HG03469 (cell line): ENCODE results near the gene ACTR8.

Source experiments
- ATAC-seq: cut with Tn5 transposase; IDR thresholded peaks from one replicate; pipeline ENCODE4 v1.9.1; 2021; ENCODE audit warnings: mild to moderate bottlenecking, moderate library complexity, moderate number of reproducible peaks; ENCODE audit not compliant: unreplicated experiment

Gene ACTR8

DNA sequence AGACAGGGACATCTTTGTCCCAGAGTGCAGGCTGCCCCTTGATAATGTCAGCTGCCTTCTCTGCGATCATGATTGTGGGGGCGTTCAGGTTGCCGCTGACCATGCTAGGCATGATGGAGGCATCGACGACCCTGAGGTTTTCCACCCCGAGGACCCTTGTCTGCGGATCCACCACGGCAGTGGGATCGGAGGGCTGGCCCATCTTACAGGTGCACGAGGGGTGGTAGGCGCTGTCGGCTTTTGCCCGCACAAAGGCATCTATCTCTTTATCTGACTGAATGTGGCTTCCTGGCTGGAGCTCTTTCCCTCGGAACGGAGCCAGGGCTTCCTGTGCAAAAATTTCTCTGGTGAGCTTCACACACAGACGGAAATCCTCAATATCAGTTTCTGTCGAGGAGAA lies 64.1 kb downstream of the ACTR8 start:
- no peak for ATAC-seq

DNA sequence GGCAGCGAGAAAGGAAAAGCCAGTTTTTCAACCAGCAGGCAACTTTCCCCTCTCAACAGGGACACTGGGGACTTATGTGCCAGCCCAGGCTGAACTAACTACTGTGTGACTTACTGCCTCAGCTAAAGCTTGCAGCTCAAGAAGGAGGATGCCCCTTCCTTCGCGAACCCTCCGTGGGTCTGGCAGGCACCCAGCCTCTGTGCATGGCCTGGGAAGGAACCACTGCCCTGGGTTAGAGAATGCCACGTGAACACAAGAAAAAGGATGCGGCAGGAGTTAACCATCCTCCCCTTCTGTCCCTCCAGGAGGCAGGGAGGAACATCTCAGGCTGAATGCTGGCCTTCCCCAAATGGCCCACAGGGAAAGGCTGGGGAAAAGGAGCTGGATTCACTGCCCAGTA lies 64.7 kb downstream of the ACTR8 start:
- no peak for ATAC-seq
